H1 (cell line): ENCODE measurements around the gene PTCH1. TPM values are rescaled to one million over a fixed set of nuclear protein-coding genes. Genes with fewer than 3 reads are reported as not detected.

Experiments used
- CTBP2 ChIP-seq: IDR thresholded peaks from 2 replicates; pipeline ENCODE4 v1.7.0; 2011; ENCODE audit warnings: borderline replicate concordance, mild to moderate bottlenecking, moderate library complexity, mixed read lengths, low read length; ENCODE audit not compliant: insufficient read depth, insufficient read length
- HDAC2 ChIP-seq, 2 experiments: fragments of 300-600 bp in 1 of 2; sonication (generic) in 1 of 2; IDR thresholded peaks; 2 replicates each; pipeline ENCODE4 v1.6.1; 2011 to 2012; ENCODE audit warnings: low read depth in 2 of 2, low read length in 2 of 2, mild to moderate bottlenecking in 2 of 2, moderate library complexity in 2 of 2, borderline replicate concordance in 1 of 2, inconsistent platforms in 1 of 2
- HDAC6 ChIP-seq: IDR thresholded peaks from one replicate; pipeline ENCODE4 v1.7.1; 2012; ENCODE audit warnings: low read depth, mild to moderate bottlenecking, inconsistent platforms, low read length, moderate library complexity
- JUND ChIP-seq: IDR thresholded peaks from 2 replicates; pipeline ENCODE4 v1.6.1; 2011; ENCODE audit warnings: mild to moderate bottlenecking, improper control_type of control experiment, low read length
- POU5F1 ChIP-seq: IDR thresholded peaks from 2 replicates; pipeline ENCODE4 v1.6.1; 2011; ENCODE audit warnings: low read depth, mild to moderate bottlenecking, low read length, moderate library complexity
- RAD21 ChIP-seq, 2 experiments: IDR thresholded peaks in 1 of 2; conservative IDR thresholded peaks in 1 of 2; 2 replicates each; pipeline ENCODE4 v1.6.1; 2011; ENCODE audit warnings: low read depth in 2 of 2, low read length in 2 of 2, improper control_type of control experiment in 1 of 2, inconsistent platforms in 1 of 2, mild to moderate bottlenecking in 1 of 2, moderate library complexity in 1 of 2
- SP2 ChIP-seq: IDR thresholded peaks from 2 replicates; pipeline ENCODE4 v1.6.1; 2012; ENCODE audit warnings: mild to moderate bottlenecking, low read length, inconsistent platforms
- polyA plus RNA-seq, 7 experiments: library from polyadenylated mRNA; depleted of rRNA in 3 of 7; stranded (reverse) in 5 of 7; unstranded in 2 of 7; fragments of >200 nt in 5 of 7; fragments of 200-250 nt in 2 of 7; gene quantifications; 1 replicate in 5 of 7; 2 replicates in 1 of 7; 4 replicates in 1 of 7; pipeline versions ENCODE4 v1.2.1 to v1.2.3, GENCODE V29; 2011 to 2013; ENCODE audit warnings: missing spikeins in 2 of 7, mixed read lengths in 2 of 7
- total RNA-seq: library from RNA; stranded (reverse); fragmentation: NEBNext Ultra II Directional; extraction: Animal tissue kit (Norgen Biotek cat#: 25700); gene quantifications from 2 replicates; pipeline ENCODE4 v1.2.1, GENCODE V29; 2021
- TF ChIP-seq, protein P1 (sequence below): fragments of 300-600 bp; sonication (generic); IDR thresholded peaks from 2 replicates; pipeline ENCODE4 v1.7.1; 2012; ENCODE audit warnings: low read length, moderate library complexity, mild to moderate bottlenecking, inconsistent platforms; ENCODE audit not compliant: insufficient replicate concordance

The PTCH1 gene
- total and polyA plus RNA-seq, 2 of the 8 experiments (the other 6 are each of a cell fraction or from before 2014, with no cell fraction given): 6.4 to 34.1 TPM

DNA sequence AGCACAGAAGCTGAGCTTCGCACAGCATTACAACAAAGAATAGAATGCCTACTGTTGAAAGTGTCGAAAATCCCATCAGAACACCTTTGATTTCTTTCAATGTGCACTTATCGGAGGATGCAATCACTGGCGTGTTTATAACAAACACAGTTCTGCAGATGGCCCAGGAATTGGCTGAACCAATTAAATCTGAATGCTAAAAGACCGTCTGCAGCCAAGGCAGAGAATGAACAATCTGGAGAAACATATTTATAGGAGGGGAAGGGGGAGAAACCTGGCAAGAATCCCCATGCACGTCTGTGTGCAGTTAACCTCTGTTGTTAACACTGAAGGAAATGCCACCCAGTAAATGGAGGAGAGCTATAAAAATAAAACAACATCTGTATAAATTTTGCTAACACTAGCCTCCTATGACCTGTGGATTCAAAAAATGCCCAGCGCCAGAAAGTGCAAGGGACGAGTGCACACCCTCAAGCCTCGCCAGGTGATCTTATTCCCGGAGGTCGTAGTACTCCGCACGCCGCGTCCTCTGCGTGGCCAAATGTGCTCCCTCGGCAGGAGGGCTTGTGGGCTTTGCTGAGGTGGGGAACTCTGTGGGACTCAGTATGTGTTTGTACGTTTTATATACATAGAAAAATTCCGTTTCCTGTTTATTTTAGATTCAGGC, 56.8 kb downstream of the PTCH1 start (continued):
- TF ChIP-seq, protein P1, sequence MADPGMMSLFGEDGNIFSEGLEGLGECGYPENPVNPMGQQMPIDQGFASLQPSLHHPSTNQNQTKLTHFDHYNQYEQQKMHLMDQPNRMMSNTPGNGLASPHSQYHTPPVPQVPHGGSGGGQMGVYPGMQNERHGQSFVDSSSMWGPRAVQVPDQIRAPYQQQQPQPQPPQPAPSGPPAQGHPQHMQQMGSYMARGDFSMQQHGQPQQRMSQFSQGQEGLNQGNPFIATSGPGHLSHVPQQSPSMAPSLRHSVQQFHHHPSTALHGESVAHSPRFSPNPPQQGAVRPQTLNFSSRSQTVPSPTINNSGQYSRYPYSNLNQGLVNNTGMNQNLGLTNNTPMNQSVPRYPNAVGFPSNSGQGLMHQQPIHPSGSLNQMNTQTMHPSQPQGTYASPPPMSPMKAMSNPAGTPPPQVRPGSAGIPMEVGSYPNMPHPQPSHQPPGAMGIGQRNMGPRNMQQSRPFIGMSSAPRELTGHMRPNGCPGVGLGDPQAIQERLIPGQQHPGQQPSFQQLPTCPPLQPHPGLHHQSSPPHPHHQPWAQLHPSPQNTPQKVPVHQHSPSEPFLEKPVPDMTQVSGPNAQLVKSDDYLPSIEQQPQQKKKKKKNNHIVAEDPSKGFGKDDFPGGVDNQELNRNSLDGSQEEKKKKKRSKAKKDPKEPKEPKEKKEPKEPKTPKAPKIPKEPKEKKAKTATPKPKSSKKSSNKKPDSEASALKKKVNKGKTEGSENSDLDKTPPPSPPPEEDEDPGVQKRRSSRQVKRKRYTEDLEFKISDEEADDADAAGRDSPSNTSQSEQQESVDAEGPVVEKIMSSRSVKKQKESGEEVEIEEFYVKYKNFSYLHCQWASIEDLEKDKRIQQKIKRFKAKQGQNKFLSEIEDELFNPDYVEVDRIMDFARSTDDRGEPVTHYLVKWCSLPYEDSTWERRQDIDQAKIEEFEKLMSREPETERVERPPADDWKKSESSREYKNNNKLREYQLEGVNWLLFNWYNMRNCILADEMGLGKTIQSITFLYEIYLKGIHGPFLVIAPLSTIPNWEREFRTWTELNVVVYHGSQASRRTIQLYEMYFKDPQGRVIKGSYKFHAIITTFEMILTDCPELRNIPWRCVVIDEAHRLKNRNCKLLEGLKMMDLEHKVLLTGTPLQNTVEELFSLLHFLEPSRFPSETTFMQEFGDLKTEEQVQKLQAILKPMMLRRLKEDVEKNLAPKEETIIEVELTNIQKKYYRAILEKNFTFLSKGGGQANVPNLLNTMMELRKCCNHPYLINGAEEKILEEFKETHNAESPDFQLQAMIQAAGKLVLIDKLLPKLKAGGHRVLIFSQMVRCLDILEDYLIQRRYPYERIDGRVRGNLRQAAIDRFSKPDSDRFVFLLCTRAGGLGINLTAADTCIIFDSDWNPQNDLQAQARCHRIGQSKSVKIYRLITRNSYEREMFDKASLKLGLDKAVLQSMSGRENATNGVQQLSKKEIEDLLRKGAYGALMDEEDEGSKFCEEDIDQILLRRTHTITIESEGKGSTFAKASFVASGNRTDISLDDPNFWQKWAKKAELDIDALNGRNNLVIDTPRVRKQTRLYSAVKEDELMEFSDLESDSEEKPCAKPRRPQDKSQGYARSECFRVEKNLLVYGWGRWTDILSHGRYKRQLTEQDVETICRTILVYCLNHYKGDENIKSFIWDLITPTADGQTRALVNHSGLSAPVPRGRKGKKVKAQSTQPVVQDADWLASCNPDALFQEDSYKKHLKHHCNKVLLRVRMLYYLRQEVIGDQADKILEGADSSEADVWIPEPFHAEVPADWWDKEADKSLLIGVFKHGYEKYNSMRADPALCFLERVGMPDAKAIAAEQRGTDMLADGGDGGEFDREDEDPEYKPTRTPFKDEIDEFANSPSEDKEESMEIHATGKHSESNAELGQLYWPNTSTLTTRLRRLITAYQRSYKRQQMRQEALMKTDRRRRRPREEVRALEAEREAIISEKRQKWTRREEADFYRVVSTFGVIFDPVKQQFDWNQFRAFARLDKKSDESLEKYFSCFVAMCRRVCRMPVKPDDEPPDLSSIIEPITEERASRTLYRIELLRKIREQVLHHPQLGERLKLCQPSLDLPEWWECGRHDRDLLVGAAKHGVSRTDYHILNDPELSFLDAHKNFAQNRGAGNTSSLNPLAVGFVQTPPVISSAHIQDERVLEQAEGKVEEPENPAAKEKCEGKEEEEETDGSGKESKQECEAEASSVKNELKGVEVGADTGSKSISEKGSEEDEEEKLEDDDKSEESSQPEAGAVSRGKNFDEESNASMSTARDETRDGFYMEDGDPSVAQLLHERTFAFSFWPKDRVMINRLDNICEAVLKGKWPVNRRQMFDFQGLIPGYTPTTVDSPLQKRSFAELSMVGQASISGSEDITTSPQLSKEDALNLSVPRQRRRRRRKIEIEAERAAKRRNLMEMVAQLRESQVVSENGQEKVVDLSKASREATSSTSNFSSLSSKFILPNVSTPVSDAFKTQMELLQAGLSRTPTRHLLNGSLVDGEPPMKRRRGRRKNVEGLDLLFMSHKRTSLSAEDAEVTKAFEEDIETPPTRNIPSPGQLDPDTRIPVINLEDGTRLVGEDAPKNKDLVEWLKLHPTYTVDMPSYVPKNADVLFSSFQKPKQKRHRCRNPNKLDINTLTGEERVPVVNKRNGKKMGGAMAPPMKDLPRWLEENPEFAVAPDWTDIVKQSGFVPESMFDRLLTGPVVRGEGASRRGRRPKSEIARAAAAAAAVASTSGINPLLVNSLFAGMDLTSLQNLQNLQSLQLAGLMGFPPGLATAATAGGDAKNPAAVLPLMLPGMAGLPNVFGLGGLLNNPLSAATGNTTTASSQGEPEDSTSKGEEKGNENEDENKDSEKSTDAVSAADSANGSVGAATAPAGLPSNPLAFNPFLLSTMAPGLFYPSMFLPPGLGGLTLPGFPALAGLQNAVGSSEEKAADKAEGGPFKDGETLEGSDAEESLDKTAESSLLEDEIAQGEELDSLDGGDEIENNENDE: no peak
- no peak for TF ChIP-seq CTBP2
- TF ChIP-seq POU5F1: no peak
- TF ChIP-seq JUND: no peak
- TF ChIP-seq RAD21 (IDR thresholded peaks at IDR 0.05 in 1 of 2, conservative IDR thresholded peaks at IDR 0.05 in 1 of 2; ENCODE audit: low read depth in 2 of 2, low read length in 2 of 2): no peak
- TF ChIP-seq SP2: no peak
- TF ChIP-seq HDAC2 (IDR thresholded peaks at IDR 0.05; ENCODE audit: borderline replicate concordance in 1 of 2, low read depth in 2 of 2, low read length in 2 of 2): no peak
- no peak for TF ChIP-seq HDAC6
